Endodermal cell (in vitro differentiated cells): Measurements from ENCODE around the gene ATP8B1. TPM values are rescaled to one million over a fixed set of nuclear protein-coding genes. Genes with fewer than 3 reads are reported as not detected.

Experiments used
- DNase-seq: peaks from one replicate; pipeline ENCODE4 v3.0.0-alpha.2; 2017
- H3K27ac ChIP-seq: 2 replicates; pipeline ENCODE4 v1.5.1; 2013; ENCODE audit warnings: mild to moderate bottlenecking, low read depth, low read length, moderate library complexity
- H3K27me3 ChIP-seq: 2 replicates; pipeline ENCODE4 v1.6.1; 2013; ENCODE audit warnings: mild to moderate bottlenecking, low read length, moderate library complexity; ENCODE audit not compliant: insufficient read depth, control insufficient read depth, poor library complexity, severe bottlenecking
- H3K36me3 ChIP-seq: 2 replicates; pipeline ENCODE4 v1.7.0; 2013; ENCODE audit warnings: mild to moderate bottlenecking, low read length, moderate library complexity; ENCODE audit not compliant: control insufficient read depth, insufficient read depth
- H3K4me1 ChIP-seq: one replicate; pipeline ENCODE4 v1.7.0; 2013; ENCODE audit warnings: low read length; ENCODE audit not compliant: control insufficient read depth, insufficient read depth
- H3K4me3 ChIP-seq: 2 replicates; pipeline ENCODE4 v1.5.1; 2013; ENCODE audit warnings: mild to moderate bottlenecking, low read length, moderate library complexity
- H3K9ac ChIP-seq: 2 replicates; pipeline ENCODE4 v1.6.1; 2013; ENCODE audit warnings: mild to moderate bottlenecking, low read length, moderate library complexity; ENCODE audit not compliant: poor library complexity, severe bottlenecking; ENCODE audit errors: extremely low read depth
- H3K9me3 ChIP-seq: 2 replicates; pipeline ENCODE4 v1.6.1; 2013; ENCODE audit warnings: mild to moderate bottlenecking, low read length, moderate library complexity; ENCODE audit not compliant: control insufficient read depth
- H3K27ac Mint-ChIP-seq: 2 replicates; pipeline ENCODE4 v1.8.0; 2020; ENCODE audit warnings: mixed read lengths
- H3K27me3 Mint-ChIP-seq: 2 replicates; pipeline ENCODE4 v1.8.0; 2021; ENCODE audit warnings: mild to moderate bottlenecking, mixed read lengths; ENCODE audit not compliant: insufficient read depth
- H3K36me3 Mint-ChIP-seq: 2 replicates; pipeline ENCODE4 v1.8.0; 2020; ENCODE audit warnings: low read depth, mixed read lengths
- H3K4me1 Mint-ChIP-seq: 2 replicates; pipeline ENCODE4 v1.8.0; 2020; ENCODE audit warnings: mixed read lengths
- H3K4me3 Mint-ChIP-seq: 2 replicates; pipeline ENCODE4 v1.8.0; 2020; ENCODE audit warnings: mild to moderate bottlenecking, moderate library complexity, mixed read lengths
- H3K9me3 Mint-ChIP-seq: 2 replicates; pipeline ENCODE4 v1.8.0; 2020; ENCODE audit warnings: mild to moderate bottlenecking, mixed read lengths
- CTCF ChIP-seq: fragments of 200-600 bp; sonication (generic); conservative IDR thresholded peaks from 2 replicates; pipeline ENCODE4 v1.5.0; 2021; ENCODE audit warnings: antibody characterized with exemption, mild to moderate bottlenecking
- WGBS, 2 experiments: methylation state at CpG; one replicate each; pipeline versions ENCODE4 v1.1.5 to v1.1.7; 2013; ENCODE audit warnings: missing lambda C conversion rate in 2 of 2, mixed read lengths in 1 of 2; ENCODE audit not compliant: insufficient coverage in 1 of 2, insufficient read length in 1 of 2; 5-methylcytosine and 5-hydroxymethylcytosine counted together
- total RNA-seq, 2 donors: library from RNA; stranded (reverse); fragmentation: NEBNext Ultra II Directional in 1 of 2; extraction: Animal tissue kit (Norgen Biotek cat#: 25700) in 1 of 2; gene quantifications; 2 replicates in 1 of 2; 3 replicates in 1 of 2; pipeline ENCODE4 v1.2.1, GENCODE V29; 2021

ATP8B1 gene
- total RNA-seq, 2 donors from 2014 or later, result 1.7 to 13.5 TPM

GRCh38 chr18:57776767-57777166 lies 26.3 kb downstream of the ATP8B1 start:
- H3K9me3 Mint-ChIP-seq, result peaks cover 1% of the 10 kb centered on the region
- H3K27ac Mint-ChIP-seq, result peak overlapping the region; percentile 45
- H3K4me3 Mint-ChIP-seq, result no peak overlapping the region
- WGBS, 2 experiments, result 78 to 81% methylated on average over 2 to 4 of the region's 4 CpGs
- TF ChIP-seq CTCF, result no peak
- no peaks in the 10 kb centered on the region for H3K27me3 Mint-ChIP-seq
- no peaks in the 10 kb centered on the region for H3K9me3 ChIP-seq
- H3K4me1 Mint-ChIP-seq, result peaks cover 36% of the 10 kb centered on the region
- no peaks in the 10 kb centered on the region for H3K36me3 ChIP-seq
- H3K9ac ChIP-seq, result no peak overlapping the region
- H3K4me1 ChIP-seq, result no peaks in the 10 kb centered on the region
- no peak for DNase-seq
- H3K27me3 ChIP-seq, result no peaks in the 10 kb centered on the region
- H3K4me3 ChIP-seq, result no peak overlapping the region
- peaks cover 5% of the 10 kb centered on the region for H3K36me3 Mint-ChIP-seq
- H3K27ac ChIP-seq, result no peak overlapping the region

GRCh38 chr18:57776354-57776753 lies 26.8 kb downstream of the ATP8B1 start:
- H3K4me3 Mint-ChIP-seq, result no peak overlapping the region
- no peak for TF ChIP-seq CTCF
- Histone ChIP-seq H3K9me3 (no peaks in the 10 kb centered on the region), H3K36me3 (no peaks in the 10 kb centered on the region), H3K4me1 (no peaks in the 10 kb centered on the region), H3K9ac (no peak overlapping the region), H3K4me3 (no peak overlapping the region), H3K27me3 (no peaks in the 10 kb centered on the region), H3K27ac (no peak overlapping the region)
- peaks cover 39% of the 10 kb centered on the region for H3K4me1 Mint-ChIP-seq
- H3K36me3 Mint-ChIP-seq, result peaks cover 5% of the 10 kb centered on the region
- H3K27ac Mint-ChIP-seq, result no peak overlapping the region
- DNase-seq, result no peak
- H3K9me3 Mint-ChIP-seq, result peaks cover 1% of the 10 kb centered on the region
- H3K27me3 Mint-ChIP-seq, result no peaks in the 10 kb centered on the region
- 94 to 100% methylated on average over 1 to 2 of the region's 3 CpGs for WGBS, 2 experiments

- Histone ChIP-seq H3K4me1 (no peaks in the 10 kb centered on the region), H3K27me3 (no peaks in the 10 kb centered on the region), H3K9me3 (no peaks in the 10 kb centered on the region), H3K9ac (no peak overlapping the region), H3K36me3 (no peaks in the 10 kb centered on the region), H3K4me3 (no peak overlapping the region), H3K27ac (no peak overlapping the region)
- H3K27ac Mint-ChIP-seq, result no peak overlapping the region
- no peak overlapping the region for H3K4me3 Mint-ChIP-seq
- 95 to 96% methylated on average over 3 of the region's 3 CpGs for WGBS, 2 experiments
- TF ChIP-seq CTCF, result no peak
- no peaks in the 10 kb centered on the region for H3K27me3 Mint-ChIP-seq
- peaks cover 41% of the 10 kb centered on the region for H3K4me1 Mint-ChIP-seq
- DNase-seq, result no peak
- peaks cover 1% of the 10 kb centered on the region for H3K9me3 Mint-ChIP-seq
- H3K36me3 Mint-ChIP-seq, result peaks cover 5% of the 10 kb centered on the region
Measured at GRCh38 chr18:57775937-57776336, 27.2 kb downstream of the ATP8B1 start.
